RWPE2 (cell line): ENCODE data around the gene SBNO2.
A peak's percentile ranks its signal among the peaks of the same experiment; 100 is the strongest.

Experiments used
- ATAC-seq: fragments of 200-7000 bp; cut with Tn5 transposase; 3 replicates; pipeline ENCODE4 v1.9.1; 2021; ENCODE audit warnings: low read depth
- DNase-seq: peaks from one replicate; pipeline ENCODE4 v3.0.0-alpha.2; 2020; ENCODE audit warnings: low spot score
- H3K27ac ChIP-seq: fragments of 450-650 bp; 2 replicates; pipeline ENCODE4 v1.5.1; 2017; ENCODE audit warnings: mild to moderate bottlenecking; ENCODE audit not compliant: poor library complexity, severe bottlenecking
- H3K27me3 ChIP-seq: fragments of 250-450 bp; sonication (Bioruptor Pico); 2 replicates; pipeline ENCODE4 v1.5.1; 2021; ENCODE audit warnings: mild to moderate bottlenecking, moderate library complexity; ENCODE audit not compliant: insufficient read depth, poor library complexity, severe bottlenecking
- H3K36me3 ChIP-seq: fragments of 250-450 bp; sonication (Bioruptor Pico); 2 replicates; pipeline ENCODE4 v1.5.1; 2020; ENCODE audit warnings: low read depth, mild to moderate bottlenecking, moderate library complexity
- H3K4me1 ChIP-seq: fragments of 250-450 bp; sonication (Bioruptor Pico); 2 replicates; pipeline ENCODE4 v1.5.1; 2021; ENCODE audit warnings: mild to moderate bottlenecking, moderate library complexity; ENCODE audit not compliant: insufficient read depth, poor library complexity, severe bottlenecking
- H3K4me3 ChIP-seq: fragments of 250-450 bp; sonication (Bioruptor Pico); 2 replicates; pipeline ENCODE4 v1.5.1; 2021; ENCODE audit warnings: mild to moderate bottlenecking, moderate library complexity; ENCODE audit not compliant: severe bottlenecking
- H3K9me3 ChIP-seq: fragments of 250-450 bp; sonication (Bioruptor Pico); 2 replicates; pipeline ENCODE4 v1.5.1; 2021; ENCODE audit warnings: mild to moderate bottlenecking, moderate library complexity; ENCODE audit not compliant: severe bottlenecking
- TF ChIP-seq, protein P1 (sequence below): fragments of 450-650 bp; IDR thresholded peaks from one replicate; pipeline ENCODE4 v1.5.1; 2017; ENCODE audit warnings: mild to moderate bottlenecking, moderate library complexity; ENCODE audit not compliant: poor library complexity, severe bottlenecking

Gene SBNO2

DNA sequence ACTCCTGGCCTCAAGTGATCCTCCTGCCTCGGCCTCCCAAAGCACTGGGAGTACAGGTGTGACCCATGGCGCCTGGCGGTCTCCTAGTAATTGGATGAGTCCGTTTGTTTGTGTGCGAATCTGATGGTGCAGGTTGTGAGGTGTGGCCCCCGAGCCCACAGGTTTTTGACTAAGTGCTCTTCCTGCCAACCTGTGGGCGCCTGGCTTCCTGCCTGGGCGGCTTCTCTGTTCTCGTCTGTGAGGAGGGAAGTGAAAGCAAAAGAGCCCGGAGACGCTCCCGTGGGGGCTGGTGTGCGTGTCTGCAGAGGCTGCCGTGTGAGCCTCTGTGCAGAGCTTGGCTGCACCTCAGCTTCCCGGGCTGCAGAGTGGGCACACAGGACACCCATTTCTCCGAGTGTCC is 97.1 kb downstream of the SBNO2 start:
- peak; percentile 62 for DNase-seq
- H3K27ac ChIP-seq, result no peak overlapping the region
- TF ChIP-seq, protein P1, sequence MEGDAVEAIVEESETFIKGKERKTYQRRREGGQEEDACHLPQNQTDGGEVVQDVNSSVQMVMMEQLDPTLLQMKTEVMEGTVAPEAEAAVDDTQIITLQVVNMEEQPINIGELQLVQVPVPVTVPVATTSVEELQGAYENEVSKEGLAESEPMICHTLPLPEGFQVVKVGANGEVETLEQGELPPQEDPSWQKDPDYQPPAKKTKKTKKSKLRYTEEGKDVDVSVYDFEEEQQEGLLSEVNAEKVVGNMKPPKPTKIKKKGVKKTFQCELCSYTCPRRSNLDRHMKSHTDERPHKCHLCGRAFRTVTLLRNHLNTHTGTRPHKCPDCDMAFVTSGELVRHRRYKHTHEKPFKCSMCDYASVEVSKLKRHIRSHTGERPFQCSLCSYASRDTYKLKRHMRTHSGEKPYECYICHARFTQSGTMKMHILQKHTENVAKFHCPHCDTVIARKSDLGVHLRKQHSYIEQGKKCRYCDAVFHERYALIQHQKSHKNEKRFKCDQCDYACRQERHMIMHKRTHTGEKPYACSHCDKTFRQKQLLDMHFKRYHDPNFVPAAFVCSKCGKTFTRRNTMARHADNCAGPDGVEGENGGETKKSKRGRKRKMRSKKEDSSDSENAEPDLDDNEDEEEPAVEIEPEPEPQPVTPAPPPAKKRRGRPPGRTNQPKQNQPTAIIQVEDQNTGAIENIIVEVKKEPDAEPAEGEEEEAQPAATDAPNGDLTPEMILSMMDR, result no peak
- no peak overlapping the region for H3K4me3 ChIP-seq
- no peaks in the 10 kb centered on the region for H3K27me3 ChIP-seq
- H3K4me1 ChIP-seq, result peaks cover 3% of the 10 kb centered on the region
- no peaks in the 10 kb centered on the region for H3K36me3 ChIP-seq
- ATAC-seq, result peak; percentile 30; the same call in 2 of the 3 replicates
- H3K9me3 ChIP-seq, result no peaks in the 10 kb centered on the region

DNA sequence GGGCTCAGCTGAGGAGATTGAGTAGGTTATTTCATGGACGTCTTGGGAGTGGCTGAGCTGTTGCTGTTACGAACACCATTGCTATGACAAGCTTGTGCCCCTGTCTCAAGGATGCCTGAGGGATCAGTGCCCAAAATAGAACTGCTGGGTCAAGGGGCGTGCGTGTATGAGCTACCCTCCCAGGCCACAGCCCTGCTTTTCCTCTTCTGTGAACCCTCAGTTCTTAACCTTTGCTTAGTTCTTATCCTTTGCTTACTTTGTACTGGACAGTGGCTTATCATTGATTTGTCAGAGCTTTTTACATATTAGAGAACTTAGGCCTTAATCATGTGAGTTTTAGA is 98.1 kb downstream of the SBNO2 start:
- no peaks in the 10 kb centered on the region for H3K36me3 ChIP-seq
- DNase-seq (no peak), ATAC-seq (no peak)
- no peaks in the 10 kb centered on the region for H3K9me3 ChIP-seq
- no peak overlapping the region for H3K4me3 ChIP-seq
- no peaks in the 10 kb centered on the region for H3K4me1 ChIP-seq
- peaks cover under 1% of the 10 kb centered on the region for H3K27me3 ChIP-seq
- H3K27ac ChIP-seq, result no peak overlapping the region
- TF ChIP-seq, protein P1, result no peak

DNA sequence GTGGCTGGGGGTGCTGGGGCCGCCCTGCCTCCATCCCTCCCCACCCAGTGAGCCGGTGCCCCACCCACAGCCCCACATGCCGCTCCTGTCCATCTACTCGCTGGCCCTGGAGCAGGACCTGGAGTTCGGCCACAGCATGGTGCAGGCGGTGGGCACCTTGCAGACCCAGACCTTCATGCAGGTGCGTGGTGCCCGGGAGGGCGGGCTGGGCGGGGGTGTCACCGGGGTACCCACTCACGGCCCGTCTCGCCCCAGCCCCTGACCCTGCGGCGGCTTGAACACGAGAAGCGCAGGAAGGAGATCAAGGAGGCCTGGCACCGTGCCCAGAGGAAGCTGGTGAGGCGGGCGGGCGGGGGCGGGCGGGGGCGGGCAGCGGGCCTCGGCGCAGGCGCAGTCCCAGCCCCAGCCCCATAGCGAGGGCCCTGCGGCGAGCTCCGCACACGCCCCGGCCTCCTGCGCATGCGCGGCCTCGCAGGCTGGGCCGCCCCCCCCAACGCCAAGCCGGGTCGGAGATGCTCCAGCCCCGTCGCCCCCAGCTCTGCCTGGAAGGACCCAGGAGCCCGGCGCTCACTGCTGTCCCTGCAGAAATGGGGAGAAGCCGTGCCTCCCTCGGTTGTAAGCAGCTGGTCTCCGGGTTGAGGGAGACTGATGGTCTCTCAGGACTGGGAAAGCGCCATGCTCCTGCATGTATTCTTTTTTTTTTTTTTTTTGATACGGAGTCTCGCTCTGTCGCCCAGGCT is 99.4 kb downstream of the SBNO2 start:
- ATAC-seq, result peak; percentile 45
- Histone ChIP-seq H3K27ac (peak overlapping the region; percentile 31), H3K4me1 (no peaks in the 10 kb centered on the region), H3K9me3 (no peaks in the 10 kb centered on the region), H3K4me3 (peak overlapping the region; percentile 24), H3K27me3 (peaks cover 6% of the 10 kb centered on the region), H3K36me3 (no peaks in the 10 kb centered on the region)
- peak; percentile 88 for DNase-seq
- TF ChIP-seq, protein P1, result no peak

DNA sequence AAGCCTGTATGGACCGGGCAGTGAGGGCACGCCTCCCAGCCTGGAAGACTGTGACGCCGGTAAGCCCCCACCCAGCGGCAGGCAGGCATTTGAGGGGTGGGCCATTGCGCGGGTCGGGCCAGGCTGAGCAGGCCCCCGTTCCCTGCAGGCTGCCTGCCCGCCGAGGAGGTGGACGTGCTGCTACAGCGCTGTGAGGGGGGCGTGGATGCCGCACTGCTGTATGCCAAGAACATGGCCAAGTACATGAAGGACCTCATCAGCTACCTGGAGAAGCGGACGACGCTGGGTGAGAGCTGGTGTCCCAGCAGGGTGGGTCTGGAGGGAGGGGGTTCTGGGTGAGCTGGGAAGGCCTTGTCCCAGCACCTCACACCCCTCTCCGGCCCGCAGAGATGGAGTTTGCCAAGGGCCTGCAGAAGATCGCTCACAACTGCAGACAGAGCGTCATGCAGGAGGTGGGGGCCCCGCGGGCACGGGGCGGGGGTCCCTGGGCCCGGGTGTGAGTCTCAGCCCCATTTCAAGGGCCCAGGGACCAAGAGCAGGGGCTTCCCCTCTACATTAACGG is 100.0 kb downstream of the SBNO2 start:
- H3K27ac ChIP-seq, result peak overlapping the region; percentile 31
- no peaks in the 10 kb centered on the region for H3K9me3 ChIP-seq
- no peaks in the 10 kb centered on the region for H3K4me1 ChIP-seq
- no peak overlapping the region for H3K4me3 ChIP-seq
- TF ChIP-seq, protein P1, result no peak
- no peaks in the 10 kb centered on the region for H3K36me3 ChIP-seq
- peaks cover 6% of the 10 kb centered on the region for H3K27me3 ChIP-seq
- ATAC-seq, result 0 out of 3 replicates have a peak, but pooled peaks have one; percentile 11
- DNase-seq, result peak; percentile 58
